HG03432 (cell line): ENCODE data around the gene MALT1.
"Not testable (repeated sequence)": the region's sequence is repeated elsewhere in the genome, so short reads cannot be mapped to it uniquely, and the experiment has no call there.

ENCODE experiments used
- ATAC-seq: cut with Tn5 transposase; IDR thresholded peaks from one replicate; pipeline ENCODE4 v1.9.1; 2021; ENCODE audit warnings: mild to moderate bottlenecking, moderate library complexity; ENCODE audit not compliant: unreplicated experiment

MALT1 gene, protein sequence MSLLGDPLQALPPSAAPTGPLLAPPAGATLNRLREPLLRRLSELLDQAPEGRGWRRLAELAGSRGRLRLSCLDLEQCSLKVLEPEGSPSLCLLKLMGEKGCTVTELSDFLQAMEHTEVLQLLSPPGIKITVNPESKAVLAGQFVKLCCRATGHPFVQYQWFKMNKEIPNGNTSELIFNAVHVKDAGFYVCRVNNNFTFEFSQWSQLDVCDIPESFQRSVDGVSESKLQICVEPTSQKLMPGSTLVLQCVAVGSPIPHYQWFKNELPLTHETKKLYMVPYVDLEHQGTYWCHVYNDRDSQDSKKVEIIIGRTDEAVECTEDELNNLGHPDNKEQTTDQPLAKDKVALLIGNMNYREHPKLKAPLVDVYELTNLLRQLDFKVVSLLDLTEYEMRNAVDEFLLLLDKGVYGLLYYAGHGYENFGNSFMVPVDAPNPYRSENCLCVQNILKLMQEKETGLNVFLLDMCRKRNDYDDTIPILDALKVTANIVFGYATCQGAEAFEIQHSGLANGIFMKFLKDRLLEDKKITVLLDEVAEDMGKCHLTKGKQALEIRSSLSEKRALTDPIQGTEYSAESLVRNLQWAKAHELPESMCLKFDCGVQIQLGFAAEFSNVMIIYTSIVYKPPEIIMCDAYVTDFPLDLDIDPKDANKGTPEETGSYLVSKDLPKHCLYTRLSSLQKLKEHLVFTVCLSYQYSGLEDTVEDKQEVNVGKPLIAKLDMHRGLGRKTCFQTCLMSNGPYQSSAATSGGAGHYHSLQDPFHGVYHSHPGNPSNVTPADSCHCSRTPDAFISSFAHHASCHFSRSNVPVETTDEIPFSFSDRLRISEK

DNA sequence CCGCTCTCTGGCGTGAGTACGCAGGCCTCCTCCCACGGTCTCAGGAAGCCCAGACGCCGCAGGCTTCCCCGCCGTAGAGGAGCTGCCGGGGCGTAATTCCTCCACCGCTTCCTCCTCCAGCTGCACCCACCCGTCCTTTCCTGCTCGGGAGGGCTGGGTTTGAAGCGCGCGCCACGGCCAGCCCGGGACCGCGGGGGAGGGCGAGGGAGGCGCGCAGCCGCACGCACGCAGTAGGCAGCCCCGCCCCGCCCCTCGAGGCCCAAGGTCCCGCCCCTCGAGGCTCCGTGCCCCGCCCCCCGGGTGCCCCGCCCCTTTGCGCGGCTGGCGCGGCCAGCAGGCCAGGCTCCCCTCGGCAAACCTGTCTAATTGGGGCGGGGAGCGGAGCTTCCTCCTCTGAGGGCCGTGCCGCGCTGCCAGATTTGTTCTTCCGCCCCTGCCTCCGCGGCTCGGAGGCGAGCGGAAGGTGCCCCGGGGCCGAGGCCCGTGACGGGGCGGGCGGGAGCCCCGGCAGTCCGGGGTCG lies at the start of gene MALT1:
Gene MALT1 (plus strand): TSS at position 355 of the 521 bp plus-strand sequence. CDS start 179 bp downstream, outside the sequence.
- peak; percentile 82 for ATAC-seq

DNA sequence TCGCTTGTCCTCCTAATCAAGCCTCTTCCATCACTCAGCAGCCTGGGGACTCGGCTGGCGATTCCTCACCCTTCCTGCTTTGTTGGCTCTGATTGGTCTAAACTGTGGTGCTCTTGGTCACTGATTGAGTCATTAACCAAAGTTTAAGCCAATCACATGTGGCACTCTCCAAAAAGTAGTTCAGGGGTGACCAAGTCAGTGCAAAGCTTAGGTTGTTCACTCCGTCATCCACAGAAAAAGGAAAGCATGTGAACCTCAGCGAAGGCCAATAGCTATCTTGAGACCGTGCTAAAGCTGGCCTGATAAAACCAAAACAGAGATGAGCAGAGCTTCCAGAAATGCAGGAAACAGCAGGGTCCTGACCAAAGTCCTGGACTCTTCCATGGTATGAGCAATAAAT lies 47.3 kb upstream of the MALT1 start:
- ATAC-seq, result no peak

DNA sequence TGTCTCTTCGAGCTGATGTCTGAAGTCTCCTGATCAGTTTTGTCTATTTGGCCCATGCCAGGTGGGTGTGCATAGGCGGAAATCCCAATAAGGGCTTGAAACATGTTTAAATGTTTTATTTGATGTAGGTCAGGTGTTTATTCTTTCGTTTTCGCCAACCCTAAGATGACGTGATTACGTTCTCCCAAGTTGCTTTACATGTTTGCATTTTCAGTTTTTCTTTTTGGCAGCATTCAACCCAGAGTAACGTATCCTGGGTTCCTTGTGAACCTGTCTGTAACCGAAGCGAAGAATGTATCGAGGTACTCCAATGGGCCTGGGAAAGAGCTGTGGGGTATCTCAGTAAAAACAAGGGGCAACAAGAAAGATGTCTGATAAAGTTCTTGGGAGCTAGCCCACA lies 45.4 kb upstream of the MALT1 start:
- ATAC-seq, result no peak

DNA sequence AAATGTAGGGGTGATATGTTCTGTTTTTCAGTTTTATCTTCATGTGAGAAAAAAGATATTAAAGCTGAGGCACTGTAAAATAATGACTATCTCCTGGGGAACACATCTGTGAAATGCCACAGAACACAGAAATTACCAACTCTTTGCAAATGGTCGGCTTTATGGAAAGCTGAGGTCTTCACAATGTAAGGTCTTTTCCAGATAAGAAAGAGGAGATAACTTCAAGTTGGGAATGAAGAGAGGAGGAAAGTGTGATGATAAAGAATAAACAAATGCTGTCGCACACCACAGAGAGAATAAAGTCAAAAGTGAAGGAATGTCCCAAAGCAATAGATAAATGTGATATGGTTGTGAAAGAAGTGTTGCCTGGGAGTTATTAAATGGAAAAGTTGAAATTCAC lies 41.2 kb upstream of the MALT1 start:
- no peak for ATAC-seq

DNA sequence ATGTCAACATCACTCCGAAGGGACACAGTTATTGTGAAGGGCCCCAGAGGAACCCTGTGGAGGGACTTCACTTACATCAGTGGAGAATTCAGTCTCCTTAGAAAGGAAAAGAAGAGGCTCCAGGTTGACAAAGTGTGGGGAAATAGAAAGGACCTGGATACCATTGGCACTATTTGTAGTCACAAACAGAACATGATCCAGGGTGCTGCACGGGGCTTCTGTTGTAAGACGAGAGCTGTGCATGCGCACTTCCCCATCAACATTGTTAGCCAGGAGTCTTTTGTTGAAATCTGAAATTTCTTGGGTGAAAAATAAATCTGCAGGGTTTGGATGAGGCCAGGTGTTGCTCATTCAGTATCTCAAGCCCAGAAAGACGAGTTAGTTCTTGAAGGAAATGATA lies 40.0 kb upstream of the MALT1 start:
- ATAC-seq, result no peak

DNA sequence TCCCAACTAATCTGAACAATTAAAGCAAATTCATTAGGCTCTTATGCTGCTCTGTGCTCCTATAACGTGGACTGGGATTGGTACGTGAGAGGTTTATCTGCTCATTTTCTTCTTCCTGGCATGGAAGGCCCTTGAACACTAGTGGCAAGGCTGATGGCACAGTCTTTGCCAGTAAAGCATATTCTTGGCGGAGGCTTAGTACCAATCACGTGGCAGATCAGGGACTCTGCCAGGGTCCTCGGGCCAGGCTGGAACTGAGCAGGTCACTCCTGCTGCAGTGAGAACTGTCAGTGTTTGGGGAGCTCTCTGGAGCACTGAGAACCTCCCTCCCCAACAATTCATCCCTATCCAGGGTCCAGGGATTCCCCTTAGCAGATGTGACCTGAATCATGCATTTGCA lies 38.7 kb upstream of the MALT1 start:
- ATAC-seq, result no peak

DNA sequence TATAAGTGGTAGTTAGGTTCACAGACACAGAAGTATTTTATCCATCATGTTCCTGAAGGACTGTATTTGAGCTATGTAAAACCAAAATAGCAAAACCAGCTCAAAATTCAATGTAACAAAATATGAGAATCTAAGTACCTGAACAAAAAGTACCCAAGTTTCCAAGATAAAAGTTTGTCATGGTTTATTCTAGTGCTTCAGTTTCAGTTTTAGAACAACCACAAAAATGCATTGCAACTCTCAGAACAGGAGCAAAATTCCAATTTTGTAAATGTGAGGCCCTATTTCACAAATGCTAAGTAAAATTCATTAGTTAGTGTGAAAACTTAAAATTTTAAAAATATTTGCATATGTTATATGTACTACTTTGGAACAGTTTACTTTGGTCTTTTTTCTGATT lies 37.4 kb upstream of the MALT1 start:
- no peak for ATAC-seq

DNA sequence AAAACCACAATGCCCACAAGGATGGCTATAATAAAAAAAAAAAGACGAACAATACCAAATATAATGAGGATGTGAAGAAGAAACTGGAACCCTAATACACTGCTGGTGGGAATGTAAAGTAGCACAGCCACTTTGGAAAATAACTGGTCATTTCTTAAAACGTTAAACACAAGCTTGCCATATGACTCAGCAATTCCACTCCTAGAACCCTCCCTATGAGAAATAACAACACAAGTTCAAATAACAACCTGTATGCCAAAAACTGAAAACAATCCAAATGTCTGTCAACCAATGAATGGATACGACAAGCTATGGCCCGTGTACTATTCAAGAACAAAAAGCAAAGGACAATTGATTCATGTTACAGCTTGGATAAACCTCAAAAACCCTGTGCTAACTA lies 35.4 kb upstream of the MALT1 start:
- ATAC-seq, result no peak

DNA sequence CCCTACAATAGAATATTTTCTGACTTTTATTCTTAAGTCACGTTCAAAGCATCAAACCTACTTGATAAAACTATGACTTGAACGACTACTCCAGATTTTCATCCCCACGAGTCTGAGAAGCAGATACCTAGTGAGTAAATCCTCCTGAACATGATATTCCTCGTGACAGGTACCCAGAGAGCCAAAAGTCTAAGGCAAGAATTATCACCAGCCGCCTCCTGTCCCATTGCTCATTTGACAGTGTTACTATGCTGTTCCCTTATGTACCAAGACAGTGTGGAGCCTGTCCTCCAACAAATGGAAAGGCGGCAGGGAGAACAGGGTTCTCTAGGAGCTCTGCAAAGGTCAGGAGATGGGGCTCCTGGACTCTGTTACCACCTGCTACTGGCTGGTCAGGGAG lies 34.1 kb upstream of the MALT1 start:
- ATAC-seq, result no peak

DNA sequence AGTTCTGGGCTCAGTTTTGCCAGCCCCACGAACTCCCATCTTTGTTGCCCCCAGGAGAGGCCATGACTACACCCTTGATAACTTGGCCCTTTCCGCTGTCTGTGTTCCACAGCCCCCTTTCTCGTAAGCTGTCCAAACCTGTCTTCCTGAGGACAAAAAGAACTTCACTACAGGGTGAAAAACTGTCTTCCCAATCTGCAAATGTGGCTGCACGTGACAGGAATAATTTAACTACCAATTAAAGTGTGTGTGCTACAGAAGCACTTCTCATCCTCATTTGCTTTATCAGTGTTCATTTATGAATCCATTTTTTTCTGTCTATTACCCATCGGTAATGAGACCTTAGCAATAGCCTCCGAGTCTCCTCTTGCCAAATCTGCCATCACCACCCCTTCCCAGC lies 33.3 kb upstream of the MALT1 start:
- no peak for ATAC-seq

DNA sequence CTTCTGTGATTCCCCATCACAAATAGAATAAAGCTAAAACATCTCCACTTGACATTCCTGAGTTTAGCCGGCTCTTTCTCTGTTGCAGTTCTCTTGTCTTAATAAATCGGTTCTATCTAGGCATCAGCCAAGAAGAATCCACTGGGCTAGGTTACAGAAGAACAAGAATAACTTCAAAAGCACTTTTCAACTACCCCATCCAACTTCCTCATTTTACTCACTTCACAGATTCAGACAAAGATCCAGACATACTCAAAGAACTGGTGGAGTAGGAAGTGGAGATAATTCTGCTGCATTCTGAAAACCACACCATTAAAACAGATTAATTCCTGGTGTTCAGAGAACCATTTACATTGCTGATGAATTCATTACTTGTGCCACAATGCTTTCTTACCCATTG lies 32.8 kb upstream of the MALT1 start:
- peak; percentile 62 for ATAC-seq

DNA sequence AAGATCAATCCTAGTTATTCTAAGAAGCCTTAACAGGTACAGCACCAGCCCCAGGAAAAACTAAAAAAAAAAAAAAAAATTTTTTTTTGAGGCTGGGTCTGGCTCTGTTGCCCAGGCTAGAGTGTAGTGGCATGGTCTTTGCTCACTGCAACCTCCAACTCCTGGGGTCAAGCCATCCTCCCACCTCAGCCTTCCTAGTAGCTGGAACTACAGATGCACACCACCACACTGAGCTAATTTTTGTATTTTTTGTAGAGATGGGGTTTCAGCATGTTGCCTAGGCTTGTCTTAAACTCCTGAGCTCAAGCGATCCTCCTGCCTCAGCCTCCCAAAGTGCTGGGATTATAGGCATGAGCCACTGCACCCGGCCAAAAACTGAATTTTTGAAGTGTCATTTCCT lies 32.0 kb upstream of the MALT1 start:
- no peak for ATAC-seq

DNA sequence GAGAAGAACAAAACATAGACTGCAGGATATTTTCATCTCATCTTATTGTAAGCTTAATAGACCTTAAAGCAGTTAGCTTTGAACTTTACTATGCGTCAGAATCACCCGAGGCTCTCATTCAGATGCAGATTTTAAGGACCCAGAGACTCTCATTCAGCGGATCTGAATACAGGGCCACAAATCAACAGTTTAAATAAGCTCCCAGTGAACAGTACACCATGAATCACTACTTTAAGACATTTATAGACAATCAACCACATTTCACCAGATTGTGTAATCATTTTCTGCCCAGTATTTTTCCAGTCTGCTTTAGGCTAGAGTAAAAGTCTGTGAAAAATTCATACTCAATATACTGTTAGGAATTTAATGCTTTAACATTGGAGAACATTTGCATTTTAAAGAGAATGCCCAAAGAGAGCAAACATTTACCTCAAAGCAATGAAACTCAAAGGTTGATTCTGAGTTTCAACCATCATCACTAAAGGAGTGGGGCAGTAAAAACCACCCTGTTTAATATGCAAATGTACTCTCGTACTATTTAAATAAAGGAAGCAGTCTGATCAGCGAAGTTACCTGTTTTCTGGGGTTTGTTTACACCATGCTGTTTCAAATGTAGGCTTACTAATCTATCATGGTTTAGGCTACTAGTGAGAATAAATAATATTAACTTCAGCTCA lies 31.4 kb upstream of the MALT1 start:
- ATAC-seq, result no peak

DNA sequence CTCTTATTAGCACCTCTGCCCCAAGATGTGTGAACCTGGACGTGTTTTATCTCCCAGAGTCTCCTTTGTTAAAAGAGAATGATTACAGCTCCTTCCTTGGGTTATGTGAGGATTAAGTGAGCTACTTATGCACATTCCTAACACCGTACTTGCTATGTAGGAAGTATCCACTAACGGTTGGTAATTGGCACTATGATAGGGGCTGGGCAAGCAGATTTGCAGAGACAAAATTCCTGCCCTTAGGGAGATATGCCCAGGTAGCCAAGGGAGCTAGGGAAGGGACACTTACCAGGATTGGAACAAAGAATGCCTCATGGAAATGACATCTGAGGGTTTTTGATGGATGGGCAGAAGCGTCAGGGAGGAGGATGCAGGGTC lies 30.8 kb upstream of the MALT1 start:
- no peak for ATAC-seq

DNA sequence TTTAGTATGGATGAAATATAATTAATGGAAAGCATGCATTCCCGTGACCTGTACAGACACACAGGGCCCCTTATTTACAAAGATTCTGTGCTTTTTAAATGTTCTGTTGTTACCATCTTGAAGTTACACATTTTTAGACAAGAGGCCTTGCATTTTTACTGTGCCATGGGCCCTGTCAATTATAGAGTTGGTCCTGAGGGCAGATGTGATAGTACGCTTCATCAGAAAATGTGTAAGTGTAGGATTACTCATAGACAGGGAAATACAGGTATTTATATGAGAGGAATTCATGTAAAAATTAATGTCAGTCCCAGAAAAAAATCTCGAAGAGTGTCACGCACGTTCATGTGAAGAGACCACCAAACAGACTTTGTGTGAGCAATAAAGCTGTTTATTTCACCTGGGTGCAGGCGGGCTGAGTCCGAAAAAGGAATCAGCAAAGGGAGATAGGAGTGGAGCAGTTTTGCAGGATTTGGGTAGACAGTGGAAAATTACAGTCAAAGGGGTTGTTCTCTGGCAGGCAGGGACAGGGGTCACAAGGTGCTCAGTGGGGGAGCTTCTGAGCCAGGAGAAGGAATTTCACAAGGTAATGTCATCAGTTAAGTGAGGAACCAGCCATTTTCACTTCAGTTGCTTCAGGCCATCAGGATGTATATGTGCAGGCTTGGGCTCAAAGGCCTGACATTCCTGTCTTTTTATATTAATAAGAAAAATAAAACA lies 30.2 kb upstream of the MALT1 start:
- ATAC-seq, result no peak

DNA sequence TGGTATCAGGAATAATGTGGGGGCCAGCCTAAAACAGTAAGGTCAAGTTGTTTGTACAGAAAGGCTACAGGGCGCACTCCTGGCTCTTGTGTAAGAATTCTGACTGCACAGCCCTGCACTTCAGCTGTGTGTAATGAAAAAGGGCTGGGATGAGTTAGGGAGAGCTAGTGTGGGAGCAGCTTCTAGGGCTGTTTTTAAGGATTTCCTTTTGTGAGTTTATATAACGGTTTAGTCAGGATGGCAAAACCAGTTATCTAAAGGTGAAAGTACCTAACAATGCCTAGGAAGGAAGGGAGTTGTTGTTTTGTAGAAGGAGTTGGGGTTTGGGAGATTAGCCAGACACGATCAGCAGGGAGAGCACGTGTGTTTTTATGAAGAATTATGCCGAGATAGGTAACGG lies 27.7 kb upstream of the MALT1 start:
- ATAC-seq, result not testable (repeated sequence)

DNA sequence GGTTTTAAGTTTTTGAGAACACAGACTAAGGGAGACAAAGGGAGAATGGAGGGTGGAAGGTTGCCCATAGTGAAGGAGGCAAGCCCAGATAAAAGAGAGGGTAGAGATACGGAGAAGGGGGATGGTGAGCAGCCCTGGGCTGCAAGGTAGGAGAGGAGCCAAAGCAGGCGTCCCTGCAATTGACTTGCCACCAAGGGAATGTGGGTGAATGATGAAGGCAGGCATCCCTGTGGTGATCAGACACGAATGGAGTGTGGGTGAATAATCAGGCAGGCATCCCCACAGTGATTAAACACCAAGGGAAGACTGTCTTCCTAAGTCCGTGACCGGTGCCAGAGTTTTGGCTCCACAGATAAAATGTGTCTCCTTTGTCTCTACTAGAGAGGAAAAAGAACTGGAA lies 25.9 kb upstream of the MALT1 start:
- no peak for ATAC-seq

DNA sequence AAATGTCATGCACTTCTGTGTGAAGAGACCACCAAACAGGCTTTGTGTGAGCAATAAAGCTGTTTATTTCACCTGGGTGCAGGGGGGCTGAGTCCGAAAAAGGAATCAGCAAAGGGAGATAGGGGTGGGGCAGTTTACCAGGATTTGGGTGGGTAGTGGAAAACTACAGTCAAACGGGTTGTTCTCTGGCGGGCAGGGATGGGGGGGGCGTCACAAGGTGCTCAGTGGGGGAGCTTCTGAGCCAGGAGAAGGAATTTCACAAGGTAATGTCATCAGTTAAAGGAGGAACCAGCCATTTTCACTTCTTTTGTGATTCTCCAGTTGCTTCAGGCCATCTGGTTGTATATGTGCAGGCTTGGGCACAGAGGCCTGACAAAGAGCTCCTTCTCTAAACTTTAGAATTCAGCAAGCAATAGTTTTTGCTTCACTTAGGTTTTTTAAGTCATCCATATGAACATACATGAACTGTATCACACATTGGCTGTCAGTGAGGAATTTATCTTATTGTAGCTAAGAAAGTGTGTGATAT lies 24.9 kb upstream of the MALT1 start:
- no peak for ATAC-seq

DNA sequence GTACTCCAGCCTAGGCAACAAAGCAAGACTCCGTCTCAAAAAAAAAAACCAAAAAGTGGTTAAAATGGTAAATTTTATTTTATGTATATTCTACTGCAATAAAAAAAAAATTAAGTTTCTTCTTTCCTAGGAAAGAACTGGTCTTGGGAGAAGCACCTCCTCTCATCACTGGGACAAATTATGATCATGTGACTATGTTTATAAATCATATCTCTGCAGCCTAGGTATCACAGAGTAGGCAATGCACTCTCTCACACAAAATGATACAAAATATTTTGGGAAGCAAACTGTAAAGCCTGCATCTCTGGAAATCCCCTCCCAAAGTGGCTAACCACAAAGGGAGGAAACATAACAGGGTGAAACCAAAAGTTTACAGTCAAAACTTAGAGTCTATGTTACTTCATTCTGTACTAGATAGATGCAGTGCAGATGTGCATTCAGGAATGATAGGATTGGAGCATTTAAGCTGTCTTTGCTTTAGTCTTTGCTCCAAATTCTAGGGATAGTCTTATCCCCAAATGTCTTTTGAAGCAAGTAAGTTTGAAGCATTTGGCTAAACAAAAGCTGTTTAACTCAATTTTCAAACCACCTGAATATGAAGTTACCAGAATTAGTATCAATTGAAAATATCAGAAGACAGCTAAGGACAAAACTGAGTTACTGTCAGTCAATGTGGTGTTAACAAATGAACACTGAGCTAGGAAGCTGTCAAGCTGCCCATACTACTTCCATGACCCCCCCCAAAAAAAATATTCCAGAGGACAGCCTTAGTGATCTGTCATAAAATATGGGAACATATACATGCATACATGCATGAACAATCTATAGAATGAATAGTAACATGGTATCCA lies 21.1 kb upstream of the MALT1 start:
- ATAC-seq, result peak; percentile 85

DNA sequence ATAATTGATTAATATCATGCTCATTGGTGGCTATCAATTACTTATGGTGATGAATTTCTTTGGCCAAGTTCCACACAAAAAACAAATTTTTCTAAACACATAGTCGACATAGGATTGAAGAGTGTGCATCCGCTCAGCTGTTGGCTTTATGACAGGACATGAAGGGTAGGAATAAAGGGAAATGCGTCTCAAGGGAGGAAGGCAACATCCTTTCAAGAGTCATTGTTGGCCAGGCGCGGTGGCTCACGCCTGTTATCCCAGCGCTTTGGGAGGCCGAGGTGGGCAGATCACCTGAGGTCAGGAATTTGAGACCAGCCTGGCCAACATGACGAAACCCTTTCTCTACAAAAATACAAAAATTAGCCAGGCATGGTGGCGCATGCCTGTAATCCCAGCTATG lies 20.4 kb upstream of the MALT1 start:
- not testable (repeated sequence) for ATAC-seq
